Measurements from ENCODE around the gene MLH1.
"Not testable (repeated sequence)": the region's sequence is repeated elsewhere in the genome, so short reads cannot be mapped to it uniquely, and the experiment has no call there.

The MLH1 gene

DNA sequence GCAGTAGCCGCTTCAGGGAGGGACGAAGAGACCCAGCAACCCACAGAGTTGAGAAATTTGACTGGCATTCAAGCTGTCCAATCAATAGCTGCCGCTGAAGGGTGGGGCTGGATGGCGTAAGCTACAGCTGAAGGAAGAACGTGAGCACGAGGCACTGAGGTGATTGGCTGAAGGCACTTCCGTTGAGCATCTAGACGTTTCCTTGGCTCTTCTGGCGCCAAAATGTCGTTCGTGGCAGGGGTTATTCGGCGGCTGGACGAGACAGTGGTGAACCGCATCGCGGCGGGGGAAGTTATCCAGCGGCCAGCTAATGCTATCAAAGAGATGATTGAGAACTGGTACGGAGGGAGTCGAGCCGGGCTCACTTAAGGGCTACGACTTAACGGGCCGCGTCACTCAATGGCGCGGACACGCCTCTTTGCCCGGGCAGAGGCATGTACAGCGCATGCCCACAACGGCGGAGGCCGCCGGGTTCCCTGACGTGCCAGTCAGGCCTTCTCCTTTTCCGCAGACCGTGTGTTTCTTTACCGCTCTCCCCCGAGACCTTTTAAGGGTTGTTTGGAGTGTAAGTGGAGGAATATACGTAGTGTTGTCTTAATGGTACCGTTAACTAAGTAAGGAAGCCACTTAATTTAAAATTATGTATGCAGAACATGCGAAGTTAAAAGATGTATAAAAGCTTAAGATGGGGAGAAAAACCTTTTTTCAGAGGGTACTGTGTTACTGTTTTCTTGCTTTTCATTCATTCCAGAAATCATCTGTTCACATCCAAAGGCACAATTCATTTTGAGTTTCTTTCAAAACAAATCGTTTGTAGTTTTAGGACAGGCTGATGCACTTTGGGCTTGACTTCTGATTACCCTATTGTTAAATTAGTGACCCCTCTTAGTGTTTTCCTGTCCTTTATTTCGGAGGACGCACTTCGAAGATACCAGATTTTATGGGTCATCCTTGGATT is at the start of gene MLH1:
MLH1 (plus strand) TSS at position 193 of the 958 bp plus-strand sequence; CDS start at position 223, 30 bp downstream.
- DNase-seq = no peak

DNA sequence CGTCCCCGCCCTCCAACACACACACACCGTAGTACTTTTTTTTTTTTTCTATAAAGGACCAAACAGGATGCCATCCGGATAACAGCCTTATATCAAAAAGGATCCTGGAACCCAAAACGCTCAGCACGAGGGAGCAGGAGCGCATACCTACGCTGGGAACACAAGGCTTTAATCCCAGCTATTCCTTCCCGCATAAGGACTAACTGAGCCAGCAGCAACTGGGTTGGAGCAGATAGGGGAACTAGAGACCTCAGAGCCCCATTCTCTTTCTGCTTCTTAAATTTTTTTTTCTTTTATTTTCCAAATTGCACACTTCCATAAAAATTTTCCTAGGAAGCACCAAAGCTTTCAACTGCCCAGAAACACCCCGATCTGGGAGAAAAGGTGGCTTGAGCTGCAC is 49.7 kb upstream of the MLH1 start:
- DNase-seq = peak in 1 of 56 donors; percentile 15

GRCh38 chr3:36944012-36944640 is 49.2 kb upstream of the MLH1 start:
- peak in 49 of 56 donors; percentile 8 to 78 (median 37) for DNase-seq

- peak in 46 of 56 donors; percentile 5 to 82 (median 40) for DNase-seq
Observed at GRCh38 chr3:36944641-36945270, 48.6 kb upstream of the MLH1 start, which contains the start of gene TRANK1. TSS of gene TRANK1 (minus strand) at chr3:36945054. CDS start at chr3:36944809, 245 bp downstream.

DNA sequence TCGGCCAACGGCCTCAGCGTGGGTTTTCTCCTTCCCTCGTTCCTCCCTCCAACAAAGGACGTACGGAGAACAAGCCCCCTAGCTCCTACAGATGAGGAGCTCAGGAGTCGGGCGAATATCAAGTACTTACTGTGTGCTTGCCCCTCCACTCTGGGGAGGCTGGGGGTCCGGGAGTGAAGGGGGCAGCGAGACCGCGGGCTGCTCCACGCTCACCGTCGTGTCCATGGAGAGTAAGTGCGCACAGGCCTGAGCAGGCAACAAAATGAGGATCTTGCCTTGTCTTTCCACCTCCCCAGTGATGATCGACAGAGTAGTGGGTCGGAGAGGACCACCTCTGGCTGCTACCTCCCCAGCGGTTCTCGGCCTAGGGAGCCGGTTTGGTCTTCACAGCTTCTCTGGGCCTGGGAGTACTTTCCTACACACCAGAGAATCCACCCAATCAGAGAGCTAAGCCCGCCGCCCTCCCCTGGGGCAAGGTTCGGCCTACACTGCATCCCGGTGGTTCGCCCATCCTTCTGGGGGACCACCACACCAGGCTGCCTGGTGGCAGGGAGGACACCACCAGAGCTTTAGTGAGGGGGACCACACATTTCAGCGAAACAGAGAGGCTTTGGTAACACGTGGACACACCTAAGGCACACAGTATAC is 47.9 kb upstream of the MLH1 start:
- no peak for DNase-seq

- DNase-seq = not testable (repeated sequence)
Observed at GRCh38 chr3:36947814-36948213, 45.5 kb upstream of the MLH1 start.

DNA sequence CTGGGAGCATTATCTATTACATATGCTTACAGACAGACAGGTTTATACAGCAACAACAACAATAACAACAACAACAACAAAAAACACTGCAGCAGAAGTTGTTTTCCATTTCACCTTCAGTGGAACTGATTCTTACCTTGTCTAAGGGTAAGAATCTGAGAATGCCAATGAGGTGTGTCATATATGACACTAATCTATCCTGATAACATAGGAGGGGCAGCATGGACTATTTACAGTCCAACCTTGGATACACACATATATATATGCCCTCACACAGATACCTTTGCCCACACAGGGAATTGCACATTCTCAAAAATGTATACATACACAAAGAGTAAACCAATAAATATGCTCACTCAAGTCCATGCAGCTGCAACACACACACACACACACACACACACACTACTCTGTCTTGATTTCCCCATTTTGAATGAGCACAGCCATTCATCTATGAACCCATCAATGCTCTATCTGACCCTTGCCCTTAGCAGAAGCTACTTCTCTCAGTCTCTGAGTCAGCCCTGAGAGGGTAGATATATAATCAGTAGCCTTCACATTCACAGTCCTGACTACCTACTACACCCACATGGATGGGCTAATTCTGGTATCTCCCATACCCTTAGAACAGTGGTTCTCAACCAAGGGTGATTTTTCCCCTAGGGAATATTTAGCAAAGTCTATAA is 38.7 kb upstream of the MLH1 start:
- DNase-seq = no peak

GRCh38 chr3:36956155-36956554 is 37.2 kb upstream of the MLH1 start:
- no peak for DNase-seq

- no peak for DNase-seq
Observed at GRCh38 chr3:36957063-36957462, 36.3 kb upstream of the MLH1 start.

- DNase-seq = peak in 1 of 56 donors; percentile 2
Observed at GRCh38 chr3:36957862-36958686, 35.2 kb upstream of the MLH1 start.

DNA sequence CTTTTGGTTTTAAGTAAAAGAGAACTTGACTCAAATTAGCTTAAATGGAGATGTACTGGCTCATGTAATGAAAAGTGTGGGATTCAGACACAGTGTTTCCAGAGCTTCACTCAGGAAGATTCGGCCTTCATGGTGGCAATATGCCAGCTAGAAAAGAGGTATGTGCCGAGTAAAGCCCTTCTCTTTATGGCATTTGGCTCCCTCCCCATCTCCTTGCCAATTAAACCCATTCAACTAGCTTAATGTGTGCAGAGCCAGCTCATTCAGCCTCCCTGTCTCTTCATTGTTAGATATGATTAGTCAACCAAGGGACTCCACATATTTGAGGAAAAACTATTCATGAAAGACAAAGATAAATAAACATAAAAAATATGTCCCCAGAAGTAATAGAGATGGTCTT is 33.5 kb upstream of the MLH1 start:
- DNase-seq = peak in 1 of 56 donors; percentile 3

GRCh38 chr3:36960502-36960901 is 32.8 kb upstream of the MLH1 start:
- no peak for DNase-seq

DNA sequence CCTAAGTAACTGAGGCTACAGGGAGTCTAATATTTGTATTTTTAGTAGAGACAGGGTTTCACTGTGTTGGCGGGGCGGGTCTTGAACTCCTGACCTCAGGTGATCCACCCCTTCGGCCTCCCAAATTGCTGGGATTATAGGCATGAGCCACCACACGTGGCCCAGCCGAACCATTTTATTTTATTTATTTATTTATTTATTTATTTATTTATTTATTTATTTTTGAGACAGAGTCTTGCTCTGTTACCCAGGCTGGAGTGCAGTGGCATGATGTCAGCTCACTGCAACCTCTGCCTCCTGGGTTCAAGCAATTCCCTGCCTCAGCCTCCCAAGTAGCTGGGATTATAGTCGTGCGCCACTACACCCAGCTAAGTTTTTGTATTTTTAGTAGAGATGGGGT is 30.3 kb upstream of the MLH1 start:
- DNase-seq = not testable (repeated sequence)

- no peak for DNase-seq
Observed at GRCh38 chr3:36964331-36964730, 29.0 kb upstream of the MLH1 start.

- DNase-seq = no peak
Observed at GRCh38 chr3:36964817-36965216, 28.5 kb upstream of the MLH1 start.

GRCh38 chr3:36965440-36965839 is 27.9 kb upstream of the MLH1 start:
- DNase-seq = no peak

GRCh38 chr3:36969085-36969484 is 24.2 kb upstream of the MLH1 start:
- no peak for DNase-seq

DNA sequence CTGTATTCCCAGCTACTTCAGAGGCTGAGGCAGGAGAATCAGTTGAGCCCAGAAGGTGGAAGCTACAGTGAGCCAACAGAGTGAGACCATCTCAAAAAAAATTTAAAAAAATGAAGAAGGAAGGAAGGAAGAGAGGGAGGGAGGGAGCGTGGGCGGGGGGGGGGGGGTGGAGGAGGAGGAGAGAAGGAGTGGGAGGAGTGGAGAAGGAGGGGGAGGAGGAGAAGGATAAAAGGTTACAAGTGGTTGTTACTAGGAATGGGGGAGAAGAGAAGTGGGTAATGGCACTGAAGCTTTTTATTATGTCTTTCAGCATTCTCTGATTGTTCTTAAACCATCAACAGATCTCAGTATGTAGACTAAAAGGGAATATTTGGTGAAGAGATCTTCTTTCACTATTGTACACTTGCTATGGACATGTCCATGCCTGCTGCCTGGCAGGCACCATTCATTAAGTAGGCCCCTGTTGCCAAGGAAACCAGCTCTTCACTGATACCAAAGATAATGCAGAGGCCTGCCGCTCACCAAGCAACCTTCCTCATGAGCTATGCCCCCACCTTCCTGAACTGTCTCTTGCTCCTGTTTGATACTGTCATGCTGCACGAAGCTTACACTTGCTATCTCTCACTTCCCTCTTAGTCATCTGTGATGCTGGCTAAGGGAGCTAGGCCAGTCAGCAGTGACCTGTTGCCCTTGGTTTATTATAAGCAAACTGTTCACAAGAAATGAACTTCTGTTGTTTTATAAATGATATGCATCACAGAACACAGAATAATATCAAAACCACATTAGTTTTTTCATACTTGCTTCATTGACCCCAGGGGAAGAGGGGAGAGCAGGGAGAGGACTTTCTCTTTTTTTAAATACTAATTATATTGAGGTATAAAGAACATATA is 23.5 kb upstream of the MLH1 start:
- DNase-seq = peak in 32 of 56 donors; percentile 1 to 65 (median 14)

- no peak for DNase-seq
Observed at GRCh38 chr3:36972163-36972562, 21.2 kb upstream of the MLH1 start.
